ENCODE measurements around the gene OBP2A.

Gene OBP2A

DNA sequence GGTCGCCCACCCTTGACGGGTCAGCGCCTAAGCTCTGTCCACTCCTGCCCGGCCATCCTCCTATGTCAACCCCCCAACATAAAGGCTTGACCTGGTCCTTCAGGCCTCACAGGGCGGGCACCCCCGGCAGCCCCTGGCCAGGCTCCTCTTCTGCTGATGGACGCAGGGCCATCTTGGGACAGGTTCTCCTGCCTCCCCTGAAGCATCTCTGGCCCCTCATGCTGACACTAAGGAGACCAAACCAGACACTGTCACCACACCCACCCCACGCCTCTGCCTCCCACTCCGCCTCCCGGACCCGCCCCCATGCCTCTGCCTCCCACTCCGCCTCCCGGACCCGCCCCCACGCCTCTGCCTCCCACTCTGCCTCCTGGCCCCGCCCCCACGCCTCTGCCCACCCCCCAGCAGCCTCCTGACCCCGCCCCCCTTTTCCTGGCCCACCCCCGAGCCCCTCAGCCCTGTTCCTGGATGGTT, 6.8 kb downstream of the OBP2A start:
- Mint-ChIP-seq H3K36me3 (no peaks in the 10 kb centered on the region), H3K27ac (no peak overlapping the region), H3K9me3 (no peaks in the 10 kb centered on the region)

DNA sequence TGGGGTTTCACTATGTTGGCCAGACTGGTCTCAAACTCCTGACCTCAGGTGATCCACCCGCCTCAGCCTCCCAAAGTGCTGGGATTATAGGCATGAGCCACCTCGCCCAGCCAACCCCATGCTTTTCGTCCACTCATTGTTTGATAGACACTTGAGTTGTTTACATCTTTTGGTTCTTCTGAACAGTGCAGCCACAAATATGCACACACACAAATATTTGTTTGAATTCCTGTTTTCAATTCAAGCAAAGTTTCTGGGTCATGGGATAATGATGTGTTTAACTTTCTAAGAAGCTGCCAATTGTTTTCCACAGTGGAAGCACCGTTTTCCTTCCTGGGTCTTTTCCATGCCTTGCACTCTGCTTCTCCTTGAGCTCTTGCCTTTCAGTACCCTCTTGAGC, 8.8 kb downstream of the OBP2A start:
- H3K9me3 Mint-ChIP-seq, result no peaks in the 10 kb centered on the region
- peaks cover 2% of the 10 kb centered on the region for H3K27me3 Mint-ChIP-seq
- no peak overlapping the region for H3K27ac Mint-ChIP-seq
- no peaks in the 10 kb centered on the region for H3K4me1 Mint-ChIP-seq
- no peak overlapping the region for H3K4me3 Mint-ChIP-seq
- no peaks in the 10 kb centered on the region for H3K36me3 Mint-ChIP-seq

More for the DNA sequence above, 6.8 kb downstream of the OBP2A start:
- Mint-ChIP-seq H3K27me3 (no peaks in the 10 kb centered on the region), H3K4me3 (no peak overlapping the region), H3K4me1 (no peaks in the 10 kb centered on the region)

DNA sequence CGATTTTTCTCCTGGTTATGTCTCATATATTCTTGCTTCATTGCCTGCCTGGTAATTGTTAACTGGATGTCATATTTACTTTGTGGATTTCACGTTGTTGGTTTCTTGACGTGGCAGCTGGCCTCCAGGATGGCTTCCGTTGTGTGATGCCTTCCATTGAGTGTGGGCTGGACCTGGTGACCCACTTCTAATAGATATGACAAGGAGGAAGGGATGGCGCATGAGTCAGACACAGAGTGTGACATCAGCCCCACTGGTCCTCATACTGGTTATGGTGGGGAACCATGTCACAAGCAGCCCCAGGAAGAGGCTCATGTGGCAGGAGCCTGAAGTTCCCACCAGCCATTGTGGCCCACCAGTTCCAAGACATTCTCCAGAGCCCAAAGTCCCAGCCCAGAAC, 9.3 kb downstream of the OBP2A start:
- no peaks in the 10 kb centered on the region for H3K4me1 Mint-ChIP-seq
- H3K36me3 Mint-ChIP-seq, result no peaks in the 10 kb centered on the region
- no peaks in the 10 kb centered on the region for H3K9me3 Mint-ChIP-seq
- H3K4me3 Mint-ChIP-seq, result no peak overlapping the region
- no peak overlapping the region for H3K27ac Mint-ChIP-seq
- H3K27me3 Mint-ChIP-seq, result peaks cover 2% of the 10 kb centered on the region

DNA sequence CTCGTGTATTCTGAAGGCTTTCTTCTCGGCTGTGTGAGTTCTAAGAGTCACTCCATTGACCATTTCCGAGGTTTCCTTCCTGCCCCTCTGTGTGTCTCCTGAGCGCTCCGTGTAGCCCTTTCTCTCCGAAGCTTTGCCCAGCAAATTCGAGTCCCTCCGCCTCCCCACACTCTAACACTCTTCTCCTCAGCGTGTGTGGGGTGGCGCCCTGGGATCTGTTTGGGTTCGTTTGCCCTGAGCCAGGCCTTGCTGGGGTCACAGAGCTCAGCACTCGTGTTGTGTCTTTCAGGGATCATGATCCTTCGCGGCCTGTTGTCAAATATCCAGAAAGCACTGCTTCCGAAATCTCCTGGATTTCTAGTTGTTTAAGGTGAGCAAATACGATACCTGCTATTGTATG, 10.0 kb downstream of the OBP2A start:
- H3K27me3 Mint-ChIP-seq, result peaks cover 2% of the 10 kb centered on the region
- H3K4me3 Mint-ChIP-seq, result no peak overlapping the region
- no peak overlapping the region for H3K27ac Mint-ChIP-seq
- no peaks in the 10 kb centered on the region for H3K4me1 Mint-ChIP-seq
- no peaks in the 10 kb centered on the region for H3K9me3 Mint-ChIP-seq
- no peaks in the 10 kb centered on the region for H3K36me3 Mint-ChIP-seq

DNA sequence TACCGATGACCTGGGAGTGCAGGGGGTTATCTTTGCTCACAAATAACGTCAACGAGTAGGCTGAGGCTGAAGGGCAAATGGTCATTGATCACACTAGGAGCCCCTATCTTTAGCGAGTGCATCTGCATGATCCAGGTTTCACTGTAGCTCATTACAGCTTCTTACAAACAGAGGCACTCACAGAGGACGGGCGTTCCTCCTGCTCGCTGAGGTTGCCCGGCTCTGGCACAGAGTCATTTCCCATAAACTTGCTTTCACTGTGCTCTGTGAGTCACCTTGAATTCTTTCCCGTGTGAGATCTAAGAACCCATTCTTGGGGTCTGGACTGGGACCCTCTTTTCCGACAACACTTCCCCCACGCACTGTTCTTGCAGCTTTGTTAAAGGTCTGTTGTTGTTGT, 13.7 kb downstream of the OBP2A start:
- H3K9me3 Mint-ChIP-seq, result no peaks in the 10 kb centered on the region
- H3K36me3 Mint-ChIP-seq, result no peaks in the 10 kb centered on the region
- H3K27ac Mint-ChIP-seq, result no peak overlapping the region
- H3K4me3 Mint-ChIP-seq, result no peak overlapping the region
- no peaks in the 10 kb centered on the region for H3K4me1 Mint-ChIP-seq
- H3K27me3 Mint-ChIP-seq, result peaks cover 5% of the 10 kb centered on the region

DNA sequence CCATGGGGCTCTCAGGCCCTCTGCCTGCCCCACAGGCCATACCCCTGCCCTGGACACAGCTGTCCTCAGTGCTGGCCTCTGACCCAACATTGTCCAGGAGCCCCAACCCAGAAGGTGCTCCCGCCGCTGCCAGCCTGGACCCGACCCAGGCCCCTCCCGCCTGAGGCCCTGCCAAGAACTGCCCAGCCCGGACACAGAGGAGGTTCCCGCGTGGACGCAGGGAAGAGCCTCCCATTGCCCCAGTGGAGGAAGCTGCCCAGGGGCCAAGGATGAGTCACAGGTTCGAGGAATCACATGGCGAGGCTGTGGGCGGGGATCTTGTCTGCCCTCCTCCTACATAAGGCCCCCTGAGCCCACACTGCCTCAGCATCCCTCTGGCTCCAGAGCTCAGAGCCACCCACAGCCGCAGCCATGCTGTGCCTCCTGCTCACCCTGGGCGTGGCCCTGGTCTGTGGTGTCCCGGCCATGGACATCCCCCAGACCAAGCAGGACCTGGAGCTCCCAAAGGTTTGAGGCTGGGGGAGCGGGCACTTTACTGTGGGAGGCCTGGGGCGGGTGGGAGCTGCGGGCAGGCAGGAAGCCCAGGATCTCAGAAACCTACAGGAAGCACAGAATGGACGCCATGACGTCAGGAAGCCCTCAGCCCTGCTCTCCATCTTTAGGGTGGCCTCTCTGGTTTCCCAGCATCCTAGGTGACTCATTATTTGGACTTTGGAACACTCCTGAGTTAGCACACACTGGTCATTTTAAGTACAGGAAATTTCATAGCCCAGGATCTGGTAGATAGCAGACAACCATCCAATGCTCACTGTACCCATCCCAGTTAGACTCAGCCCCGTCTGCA, 15.7 kb downstream of the OBP2A start, which contains the start of gene PAEP:
TSS of gene PAEP (plus strand) at position 366 of the 844 bp plus-strand sequence.
- Mint-ChIP-seq H3K4me3 (no peak within 1 kb of the TSS), H3K36me3 (no peaks in the 10 kb centered on the region), H3K27ac (no peak within 1 kb of the TSS), H3K4me1 (no peaks in the 10 kb centered on the region), H3K27me3 (peaks cover 5% of the 10 kb centered on the region), H3K9me3 (no peaks in the 10 kb centered on the region)

DNA sequence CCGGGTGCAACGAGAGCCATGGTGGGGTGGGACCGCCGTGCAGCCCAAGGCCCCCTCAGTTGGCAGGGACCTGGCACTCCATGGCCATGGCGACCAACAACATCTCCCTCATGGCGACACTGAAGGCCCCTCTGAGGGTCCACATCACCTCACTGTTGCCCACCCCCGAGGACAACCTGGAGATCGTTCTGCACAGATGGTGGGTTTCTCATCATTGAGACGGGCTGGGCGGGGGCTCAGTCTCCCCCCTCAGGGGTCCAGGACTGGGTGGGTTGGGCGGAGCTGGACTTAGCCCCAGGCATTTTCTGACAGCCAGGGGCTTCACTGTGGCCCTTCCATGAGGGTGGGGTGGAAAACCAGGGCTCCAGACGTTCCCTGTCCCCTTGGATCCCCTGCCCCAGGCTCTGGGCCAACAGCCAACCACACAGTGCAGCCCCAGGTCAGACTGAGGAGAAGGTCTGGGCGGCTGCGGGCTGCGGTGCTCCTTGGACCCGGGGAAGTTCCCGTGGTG, 16.4 kb downstream of the OBP2A start:
- no peaks in the 10 kb centered on the region for H3K4me1 Mint-ChIP-seq
- H3K27me3 Mint-ChIP-seq, result peaks cover 5% of the 10 kb centered on the region
- no peaks in the 10 kb centered on the region for H3K9me3 Mint-ChIP-seq
- no peaks in the 10 kb centered on the region for H3K36me3 Mint-ChIP-seq
- no peak overlapping the region for H3K27ac Mint-ChIP-seq
- H3K4me3 Mint-ChIP-seq, result no peak overlapping the region

DNA sequence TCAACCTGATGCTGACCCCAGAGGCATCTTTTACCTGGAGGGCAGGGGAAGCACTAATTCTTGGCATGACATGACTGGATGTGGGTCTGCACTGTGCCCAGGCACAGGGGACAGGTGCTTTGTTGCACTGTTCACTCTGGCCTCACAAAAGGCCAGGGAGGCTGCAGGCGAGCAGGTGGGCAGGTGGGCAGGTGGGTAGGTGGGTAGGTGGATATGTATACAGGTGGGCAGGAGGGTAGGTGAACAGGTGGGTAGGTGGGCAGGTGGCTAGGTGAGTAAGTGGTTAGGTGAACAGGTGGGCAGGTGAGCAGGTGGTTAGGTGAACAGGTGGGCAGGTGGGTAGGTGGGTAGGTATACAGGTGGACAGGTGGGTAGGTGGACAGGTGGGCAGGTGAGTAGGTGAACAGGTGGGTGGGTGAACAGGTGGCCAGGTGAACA, 17.1 kb downstream of the OBP2A start:
- Mint-ChIP-seq H3K4me3 (no peak overlapping the region), H3K9me3 (no peaks in the 10 kb centered on the region), H3K27ac (no peak overlapping the region), H3K36me3 (no peaks in the 10 kb centered on the region), H3K4me1 (no peaks in the 10 kb centered on the region), H3K27me3 (peaks cover 5% of the 10 kb centered on the region)

DNA sequence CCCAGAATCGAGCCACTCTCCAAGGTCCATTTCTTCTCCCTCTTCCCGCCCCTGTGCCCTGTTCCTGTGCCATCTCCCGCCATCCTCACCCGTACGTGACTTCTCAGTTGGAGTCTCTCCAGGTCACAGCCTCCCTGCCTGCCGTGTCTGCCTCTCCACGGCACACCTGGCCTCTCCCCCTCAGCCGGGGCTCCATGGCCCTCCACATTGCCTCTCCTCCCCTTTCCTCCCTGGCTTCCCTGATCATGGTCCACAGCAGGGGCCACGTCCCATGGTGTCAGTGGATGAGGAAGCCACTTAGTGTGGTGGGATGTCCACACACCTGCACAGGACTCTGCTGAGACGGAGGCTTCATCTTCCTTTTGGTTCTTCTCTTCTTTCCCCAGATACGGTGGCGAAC, 17.9 kb downstream of the OBP2A start:
- Mint-ChIP-seq H3K9me3 (no peaks in the 10 kb centered on the region), H3K27ac (no peak overlapping the region), H3K4me3 (no peak overlapping the region), H3K27me3 (peaks cover 5% of the 10 kb centered on the region), H3K36me3 (no peaks in the 10 kb centered on the region), H3K4me1 (no peaks in the 10 kb centered on the region)

DNA sequence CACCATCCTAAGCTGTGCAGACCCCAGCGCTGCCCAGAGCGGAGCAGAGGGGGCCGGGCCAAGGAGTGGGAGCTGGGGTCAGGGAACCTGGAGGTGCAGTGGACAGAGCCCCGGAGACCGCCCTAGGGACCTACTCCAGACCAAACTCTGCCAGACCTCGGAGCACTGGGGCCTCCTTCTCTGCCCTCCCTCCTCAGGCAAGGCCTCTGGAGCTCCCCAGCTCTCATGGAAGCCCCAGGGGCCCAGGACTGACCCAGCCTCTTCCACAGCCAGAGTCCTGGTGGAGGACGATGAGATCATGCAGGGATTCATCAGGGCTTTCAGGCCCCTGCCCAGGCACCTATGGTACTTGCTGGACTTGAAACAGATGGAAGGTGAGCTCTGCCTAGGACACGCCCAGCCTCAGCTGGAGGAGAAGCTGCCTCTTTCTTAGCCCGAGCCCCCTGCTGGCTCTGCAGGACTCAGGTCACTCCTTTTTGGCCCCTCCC, 19.3 kb downstream of the OBP2A start:
- Mint-ChIP-seq H3K27me3 (peaks cover 3% of the 10 kb centered on the region), H3K36me3 (no peaks in the 10 kb centered on the region), H3K9me3 (no peaks in the 10 kb centered on the region), H3K27ac (no peak overlapping the region), H3K4me1 (no peaks in the 10 kb centered on the region), H3K4me3 (no peak overlapping the region)

DNA sequence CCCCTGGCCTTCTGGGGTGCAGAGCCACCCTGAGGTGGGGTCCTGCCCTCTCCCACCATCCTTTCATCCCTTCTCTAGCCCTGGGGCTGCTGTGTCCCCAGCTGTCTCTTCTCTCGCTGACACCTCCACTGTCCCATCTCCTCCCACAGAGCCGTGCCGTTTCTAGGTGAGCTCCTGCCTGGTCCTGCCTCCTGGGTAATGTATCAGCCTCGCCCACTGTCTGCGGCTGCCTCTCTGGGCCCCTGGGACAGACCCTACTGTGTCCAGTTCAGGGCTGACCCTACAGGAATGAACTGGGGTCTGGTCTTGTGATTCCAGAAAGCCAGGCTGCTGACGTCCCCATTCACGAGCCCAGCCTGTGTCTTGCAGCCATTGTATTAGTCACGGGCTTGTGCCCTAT, 19.7 kb downstream of the OBP2A start:
- H3K9me3 Mint-ChIP-seq, result no peaks in the 10 kb centered on the region
- H3K27ac Mint-ChIP-seq, result no peak overlapping the region
- peaks cover 3% of the 10 kb centered on the region for H3K27me3 Mint-ChIP-seq
- H3K4me1 Mint-ChIP-seq, result no peaks in the 10 kb centered on the region
- no peaks in the 10 kb centered on the region for H3K36me3 Mint-ChIP-seq
- H3K4me3 Mint-ChIP-seq, result no peak overlapping the region

DNA sequence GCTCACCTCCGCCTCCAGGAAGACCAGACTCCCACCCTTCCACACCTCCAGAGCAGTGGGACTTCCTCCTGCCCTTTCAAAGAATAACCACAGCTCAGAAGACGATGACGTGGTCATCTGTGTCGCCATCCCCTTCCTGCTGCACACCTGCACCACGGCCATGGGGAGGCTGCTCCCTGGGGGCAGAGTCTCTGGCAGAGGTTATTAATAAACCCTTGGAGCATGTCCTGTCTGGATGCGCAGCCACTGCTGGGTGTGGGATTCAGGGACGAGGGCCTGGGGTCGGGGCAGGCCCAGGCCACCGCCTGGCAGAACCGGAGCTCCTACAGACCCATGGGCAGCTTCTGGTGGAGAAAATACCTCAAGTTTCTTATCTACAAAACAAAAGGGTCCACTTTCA, 20.6 kb downstream of the OBP2A start:
- Mint-ChIP-seq H3K9me3 (no peaks in the 10 kb centered on the region), H3K27me3 (peaks cover 3% of the 10 kb centered on the region), H3K27ac (no peak overlapping the region), H3K36me3 (no peaks in the 10 kb centered on the region), H3K4me3 (no peak overlapping the region), H3K4me1 (no peaks in the 10 kb centered on the region)

DNA sequence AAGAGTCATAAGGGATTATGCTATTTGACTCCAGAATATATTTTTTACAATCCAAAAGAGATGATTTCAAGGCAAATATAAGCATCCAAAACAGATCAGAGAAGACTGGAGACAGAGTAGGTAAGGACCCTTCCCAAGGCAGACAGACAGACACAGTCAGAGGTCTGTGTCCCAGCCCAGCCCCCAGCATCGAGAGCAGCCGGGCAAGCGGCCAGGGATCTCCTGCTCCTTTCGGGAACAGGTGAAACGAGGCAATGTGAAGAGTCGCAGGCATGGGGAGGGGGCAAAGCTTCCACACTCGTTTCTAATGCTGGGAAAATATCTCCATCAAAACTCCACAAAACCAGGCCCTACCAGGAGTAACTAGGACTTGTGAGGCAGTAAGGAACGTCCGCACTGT, 21.4 kb downstream of the OBP2A start:
- Mint-ChIP-seq H3K4me1 (no peaks in the 10 kb centered on the region), H3K36me3 (no peaks in the 10 kb centered on the region), H3K9me3 (no peaks in the 10 kb centered on the region), H3K27ac (no peak overlapping the region), H3K27me3 (peaks cover 3% of the 10 kb centered on the region), H3K4me3 (no peak overlapping the region)

DNA sequence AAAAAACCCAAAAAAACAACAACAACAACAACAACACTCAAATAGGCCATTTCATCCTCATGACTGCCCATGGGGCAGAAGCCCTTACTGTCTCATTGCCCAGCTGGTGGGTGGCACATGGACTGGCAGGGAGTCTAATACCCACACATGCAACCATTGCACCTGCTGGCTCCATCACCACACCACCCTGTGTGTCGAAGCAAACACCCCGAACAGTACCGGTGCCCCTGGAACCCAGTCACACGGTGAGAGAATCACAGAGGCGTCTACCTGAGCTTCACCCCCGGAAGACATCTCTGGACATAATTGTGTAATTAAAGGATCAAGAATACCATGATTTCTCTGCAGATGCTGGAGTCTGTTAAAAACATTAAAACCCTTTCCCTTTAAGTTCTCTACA, 22.1 kb downstream of the OBP2A start:
- Mint-ChIP-seq H3K4me3 (no peak overlapping the region), H3K4me1 (no peaks in the 10 kb centered on the region), H3K9me3 (no peaks in the 10 kb centered on the region), H3K27me3 (peaks cover 3% of the 10 kb centered on the region), H3K36me3 (no peaks in the 10 kb centered on the region), H3K27ac (no peak overlapping the region)

DNA sequence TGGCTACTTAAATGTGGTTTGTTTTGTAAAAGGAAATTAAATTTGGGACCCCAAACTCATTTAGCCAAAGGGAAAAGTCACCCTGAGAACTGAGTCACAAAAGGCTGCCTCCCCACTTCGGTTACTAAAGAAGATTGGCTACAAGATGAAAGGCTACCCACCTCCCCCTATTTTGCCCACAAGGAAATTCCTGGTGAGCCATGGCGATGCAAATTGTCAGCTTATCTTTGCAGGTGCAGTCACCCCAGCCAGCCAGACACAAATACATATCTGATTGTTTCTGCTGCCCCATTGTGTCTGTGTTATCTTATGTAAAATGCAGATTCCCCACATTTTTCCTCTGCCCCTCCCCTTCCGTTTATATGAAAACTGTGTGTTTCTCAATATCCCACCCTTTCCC, 24.5 kb downstream of the OBP2A start:
- H3K4me1 Mint-ChIP-seq, result no peaks in the 10 kb centered on the region
- no peaks in the 10 kb centered on the region for H3K9me3 Mint-ChIP-seq
- H3K27ac Mint-ChIP-seq, result no peak overlapping the region
- H3K36me3 Mint-ChIP-seq, result no peaks in the 10 kb centered on the region
- no peaks in the 10 kb centered on the region for H3K27me3 Mint-ChIP-seq
- H3K4me3 Mint-ChIP-seq, result no peak overlapping the region

DNA sequence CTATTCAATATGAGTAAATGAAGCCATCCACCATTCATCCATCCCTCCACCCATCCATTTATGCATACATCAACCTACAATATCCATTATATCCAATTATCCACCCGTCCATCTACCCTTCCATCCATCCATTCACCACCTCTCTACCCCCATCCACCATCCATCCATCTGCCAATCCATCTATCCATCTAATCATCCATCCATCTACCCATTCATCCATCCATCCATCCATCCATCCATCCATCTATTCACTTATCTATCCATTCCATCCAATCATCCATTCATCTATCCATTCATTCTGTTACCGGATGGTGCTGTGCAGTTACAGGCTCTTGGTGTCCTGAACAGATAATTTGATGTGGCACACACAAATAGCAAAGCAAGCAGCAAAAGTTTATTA, 26.3 kb downstream of the OBP2A start:
- Mint-ChIP-seq H3K4me1 (no peaks in the 10 kb centered on the region), H3K9me3 (no peaks in the 10 kb centered on the region), H3K4me3 (no peak overlapping the region), H3K27me3 (no peaks in the 10 kb centered on the region), H3K36me3 (no peaks in the 10 kb centered on the region), H3K27ac (no peak overlapping the region)

Data from activated naive CD4-positive, alpha-beta T cell treated with anti-CD3 and anti-CD28 coated beads, Interleukin-2, amount 50 U/mL, for 24 hours (primary cell).